IPS-18a (cell line): ENCODE measurements around the gene FGF21.

Source experiments
- H3K27ac ChIP-seq: one replicate; pipeline ENCODE4 v1.5.1; 2013; ENCODE audit warnings: low read length
- H3K27me3 ChIP-seq: one replicate; pipeline ENCODE4 v1.6.1; 2013; ENCODE audit warnings: mild to moderate bottlenecking, low read length; ENCODE audit not compliant: control insufficient read depth, insufficient read depth
- H3K36me3 ChIP-seq: one replicate; pipeline ENCODE4 v1.6.1; 2013; ENCODE audit warnings: low read depth, low read length; ENCODE audit not compliant: control insufficient read depth
- H3K4me1 ChIP-seq: one replicate; pipeline ENCODE4 v1.6.1; 2013; ENCODE audit warnings: low read depth, low read length; ENCODE audit not compliant: control insufficient read depth
- H3K4me3 ChIP-seq: one replicate; pipeline ENCODE4 v1.5.1; 2013; ENCODE audit warnings: low read length
- H3K9ac ChIP-seq: one replicate; pipeline ENCODE4 v1.6.1; 2013; ENCODE audit warnings: mild to moderate bottlenecking, low read length, moderate library complexity
- H3K9me3 ChIP-seq: one replicate; pipeline ENCODE4 v1.6.1; 2013; ENCODE audit warnings: low read depth, low read length; ENCODE audit not compliant: control insufficient read depth

FGF21 gene

DNA sequence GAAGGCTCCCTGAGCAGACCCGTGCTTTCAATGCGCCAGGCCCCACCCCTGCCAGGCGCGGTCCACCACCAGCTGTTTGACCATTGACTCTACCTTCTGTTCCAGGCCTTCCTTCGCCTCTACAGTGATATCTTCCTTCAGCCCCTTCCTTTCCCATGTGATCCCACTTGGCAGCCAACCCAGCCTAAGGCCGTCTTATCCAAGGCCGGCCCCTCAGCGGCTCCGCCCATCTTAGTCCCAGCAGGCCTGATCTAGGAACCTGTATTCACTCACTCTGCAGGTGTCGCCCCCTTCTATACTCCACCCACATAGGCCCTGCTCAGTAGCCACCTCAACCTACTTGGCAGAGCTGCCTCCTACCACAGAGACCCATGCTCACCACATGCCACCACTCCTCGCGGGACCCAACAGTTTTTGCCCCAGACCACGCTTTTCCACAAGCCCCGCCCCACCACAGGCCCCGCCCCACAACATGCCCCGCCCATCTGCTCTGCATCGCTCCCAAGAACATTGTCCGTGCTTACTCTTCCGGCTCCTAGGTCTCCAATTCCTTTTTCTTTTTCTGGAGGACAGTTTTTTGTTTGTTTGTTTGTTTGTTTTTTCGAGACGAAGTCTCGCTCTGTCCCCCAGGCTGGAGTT, 17.8 kb upstream of the FGF21 start:
- Histone ChIP-seq H3K27me3 (peaks cover 20% of the 10 kb centered on the region), H3K4me3 (no peak overlapping the region), H3K9ac (no peak overlapping the region)

GRCh38 chr19:48738557-48739403, 16.5 kb upstream of the FGF21 start:
- Histone ChIP-seq H3K4me3 (peak overlapping the region; percentile 57), H3K4me1 (peaks cover 23% of the 10 kb centered on the region), H3K27me3 (peaks cover 20% of the 10 kb centered on the region), H3K36me3 (no peaks in the 10 kb centered on the region), H3K9me3 (no peaks in the 10 kb centered on the region), H3K9ac (no peak overlapping the region), H3K27ac (no peak overlapping the region)

More for the DNA sequence above, 17.8 kb upstream of the FGF21 start:
- Histone ChIP-seq H3K4me1 (peaks cover 23% of the 10 kb centered on the region), H3K27ac (no peak overlapping the region), H3K36me3 (no peaks in the 10 kb centered on the region), H3K9me3 (no peaks in the 10 kb centered on the region)

DNA sequence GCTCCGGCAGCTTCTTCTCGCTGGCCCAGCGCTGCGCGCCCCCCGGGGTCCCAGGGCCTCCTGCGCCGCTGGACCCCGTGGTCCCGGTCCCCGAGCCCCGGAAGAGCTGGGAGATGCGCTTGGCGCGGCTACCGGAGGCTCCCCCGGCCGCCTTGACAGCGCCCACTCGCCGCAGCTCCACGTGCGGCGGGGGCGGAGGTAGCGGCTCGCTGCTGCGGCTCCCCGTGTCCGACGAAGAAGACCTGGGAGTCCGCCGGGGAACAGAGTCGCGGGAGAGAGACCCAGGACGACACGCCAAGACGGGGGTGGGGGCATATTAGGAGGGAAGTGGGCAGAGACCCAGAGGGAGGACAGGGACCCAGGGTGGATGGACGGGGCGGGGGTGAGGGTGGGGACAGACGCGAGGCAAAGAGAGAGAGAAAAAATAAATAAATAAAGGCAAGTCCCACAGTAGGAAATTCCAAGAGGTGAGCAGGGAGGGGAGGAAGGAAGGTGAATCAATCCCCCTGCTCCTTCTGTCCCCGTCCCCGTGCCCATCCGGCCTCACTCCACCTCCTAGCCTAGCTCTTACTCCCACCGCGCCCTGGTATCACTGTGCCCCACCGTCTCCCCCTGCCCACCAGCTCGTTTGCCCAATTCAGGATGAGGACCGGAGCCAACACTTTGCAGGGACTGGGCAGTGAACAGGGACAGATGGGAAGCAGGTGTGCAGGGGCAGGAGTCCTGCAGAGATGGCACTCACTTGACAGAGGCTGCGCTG, 15.7 kb upstream of the FGF21 start:
- no peak overlapping the region for H3K9ac ChIP-seq
- peaks cover 23% of the 10 kb centered on the region for H3K4me1 ChIP-seq
- no peak overlapping the region for H3K27ac ChIP-seq
- peak overlapping the region; percentile 57 for H3K4me3 ChIP-seq
- H3K27me3 ChIP-seq: peaks cover 20% of the 10 kb centered on the region
- no peaks in the 10 kb centered on the region for H3K9me3 ChIP-seq
- H3K36me3 ChIP-seq: no peaks in the 10 kb centered on the region

- peaks cover 23% of the 10 kb centered on the region for H3K4me1 ChIP-seq
- H3K4me3 ChIP-seq: peak within 1 kb of the TSS; percentile 57
- no peak within 1 kb of the TSS for H3K27ac ChIP-seq
- no peaks in the 10 kb centered on the region for H3K36me3 ChIP-seq
- no peak within 1 kb of the TSS for H3K9ac ChIP-seq
- no peaks in the 10 kb centered on the region for H3K9me3 ChIP-seq
- peaks cover 20% of the 10 kb centered on the region for H3K27me3 ChIP-seq
Measured at GRCh38 chr19:48740164-48740972, 15.0 kb upstream of the FGF21 start, which contains the start of gene RASIP1. Gene RASIP1 (minus strand): TSS chr19:48740610. CDS start chr19:48740282, 328 bp downstream.

GRCh38 chr19:48741129-48741999, 14.0 kb upstream of the FGF21 start:
- Histone ChIP-seq H3K27ac (no peak overlapping the region), H3K27me3 (peaks cover 20% of the 10 kb centered on the region), H3K9me3 (no peaks in the 10 kb centered on the region), H3K36me3 (no peaks in the 10 kb centered on the region), H3K9ac (no peak overlapping the region), H3K4me3 (no peak overlapping the region), H3K4me1 (peaks cover 28% of the 10 kb centered on the region)

- no peaks in the 10 kb centered on the region for H3K36me3 ChIP-seq
- no peak overlapping the region for H3K27ac ChIP-seq
- no peak overlapping the region for H3K4me3 ChIP-seq
- peaks cover 28% of the 10 kb centered on the region for H3K4me1 ChIP-seq
- no peak overlapping the region for H3K9ac ChIP-seq
- peaks cover 20% of the 10 kb centered on the region for H3K27me3 ChIP-seq
- H3K9me3 ChIP-seq: no peaks in the 10 kb centered on the region
Measured at GRCh38 chr19:48742096-48742495, 13.2 kb upstream of the FGF21 start.

- H3K9ac ChIP-seq: no peak overlapping the region
- H3K9me3 ChIP-seq: no peaks in the 10 kb centered on the region
- H3K27me3 ChIP-seq: peaks cover 5% of the 10 kb centered on the region
- no peak overlapping the region for H3K4me3 ChIP-seq
- no peak overlapping the region for H3K27ac ChIP-seq
- H3K4me1 ChIP-seq: peaks cover 19% of the 10 kb centered on the region
- H3K36me3 ChIP-seq: peaks cover 14% of the 10 kb centered on the region
Measured at GRCh38 chr19:48745208-48745995, 9.9 kb upstream of the FGF21 start.

- peaks cover 18% of the 10 kb centered on the region for H3K36me3 ChIP-seq
- H3K9me3 ChIP-seq: no peaks in the 10 kb centered on the region
- H3K27ac ChIP-seq: peak overlapping the region; percentile 29
- peak overlapping the region; percentile 54 for H3K9ac ChIP-seq
- H3K4me1 ChIP-seq: peaks cover 15% of the 10 kb centered on the region
- peak overlapping the region; percentile 89 for H3K4me3 ChIP-seq
- H3K27me3 ChIP-seq: no peaks in the 10 kb centered on the region
Measured at GRCh38 chr19:48746110-48746509, 9.2 kb upstream of the FGF21 start.

- Histone ChIP-seq H3K27ac (peak within 1 kb of the TSS; percentile 29), H3K4me3 (peak within 1 kb of the TSS; percentile 89), H3K27me3 (peaks cover under 1% of the 10 kb centered on the region), H3K9me3 (no peaks in the 10 kb centered on the region), H3K9ac (peak within 1 kb of the TSS; percentile 54), H3K36me3 (peaks cover 18% of the 10 kb centered on the region), H3K4me1 (peaks cover 12% of the 10 kb centered on the region)
Measured at GRCh38 chr19:48746738-48747575, 8.4 kb upstream of the FGF21 start, which contains the start of gene IZUMO1. Gene IZUMO1 (minus strand): TSS chr19:48746909. CDS start chr19:48745859, 1,050 bp downstream.
